NT2/D1 (cell line): ENCODE results near the gene PIP5KL1.

Experiments used
- YY1 ChIP-seq: IDR thresholded peaks from 2 replicates; pipeline ENCODE4 v1.6.1; 2011; ENCODE audit not compliant: insufficient read length, insufficient read depth
- ZNF274 ChIP-seq: IDR thresholded peaks from 2 replicates; pipeline ENCODE4 v1.6.1; 2011; ENCODE audit warnings: mild to moderate bottlenecking, low read depth, low read length

- no peak for TF ChIP-seq ZNF274
- TF ChIP-seq YY1 = no peak
Observed at GRCh38 chr9:127884976-127885490, 45.5 kb downstream of the PIP5KL1 start.
